SK-N-MC (cell line): ENCODE data around the gene TCF7L2.

Experiments used
- DNase-seq: peaks from one replicate; pipeline ENCODE4 v3.0.0-alpha.2; 2011; ENCODE audit warnings: low read depth, low spot score
- H3K27ac ChIP-seq: fragments of 200-600 bp; sonication (generic); 2 replicates; pipeline ENCODE4 v1.5.1; 2016; ENCODE audit warnings: mixed run types
- H3K36me3 ChIP-seq: fragments of 200-600 bp; sonication (generic); 2 replicates; pipeline ENCODE4 v1.6.1; 2017; ENCODE audit warnings: antibody characterized with exemption, low read length, mixed read lengths; ENCODE audit not compliant: insufficient read depth
- H3K4me3 ChIP-seq: fragments of 200-600 bp; sonication (generic); 2 replicates; pipeline ENCODE4 v1.5.1; 2016
- H3K9ac ChIP-seq: fragments of 200-600 bp; sonication (generic); 2 replicates; pipeline ENCODE4 v1.8.0; 2017; ENCODE audit warnings: mixed run types, mixed read lengths; ENCODE audit not compliant: insufficient read length
- H3K9me3 ChIP-seq: fragments of 200-600 bp; sonication (generic); 2 replicates; pipeline ENCODE4 v1.6.1; 2017; ENCODE audit warnings: low read depth, mild to moderate bottlenecking, antibody characterized with exemption, low read length, moderate library complexity, mixed read lengths
- EZH2 ChIP-seq: fragments of 200-600 bp; sonication (generic); IDR thresholded peaks from one replicate; pipeline ENCODE4 v1.6.1; 2017; ENCODE audit warnings: antibody characterized with exemption
- FOXP2 ChIP-seq: optimal IDR thresholded peaks from 2 replicates; pipeline ENCODE3; 2011; ENCODE audit warnings: mild to moderate bottlenecking, moderate library complexity; ENCODE audit not compliant: insufficient read depth; ENCODE audit errors: extremely low read length, control extremely low read depth
- POLR2AphosphoS5 ChIP-seq: IDR thresholded peaks from 2 replicates; pipeline ENCODE4 v1.6.1; 2012; ENCODE audit warnings: mild to moderate bottlenecking, low read depth, low read length, borderline replicate concordance

TCF7L2 gene

DNA sequence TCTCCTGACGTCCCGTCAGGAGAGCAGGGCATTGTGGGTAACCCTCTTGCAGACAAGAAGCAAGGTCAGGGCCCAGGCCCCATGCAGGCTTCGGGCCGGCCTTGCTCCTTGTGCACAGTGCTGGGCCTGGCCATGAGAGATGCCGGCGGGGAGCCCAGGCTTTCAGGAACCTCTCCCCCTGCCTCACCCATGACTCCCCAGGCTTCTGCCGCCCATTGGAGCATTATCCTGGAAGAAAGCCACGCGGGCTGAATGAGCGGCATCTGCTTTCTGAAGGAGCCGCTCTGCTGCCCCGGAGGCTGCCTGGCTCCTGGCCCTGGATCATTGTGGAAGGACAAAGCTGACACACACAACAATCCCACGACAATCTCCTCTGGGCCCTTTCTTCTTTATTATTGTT is 233.5 kb downstream of the TCF7L2 start:
- no peak overlapping the region for H3K4me3 ChIP-seq
- H3K27ac ChIP-seq, result no peak overlapping the region
- H3K36me3 ChIP-seq, result no peaks in the 10 kb centered on the region
- TF ChIP-seq FOXP2, result no peak
- TF ChIP-seq POLR2AphosphoS5, result no peak
- no peak for TF ChIP-seq EZH2
- H3K9me3 ChIP-seq, result no peaks in the 10 kb centered on the region
- DNase-seq, result no peak
- no peak overlapping the region for H3K9ac ChIP-seq

GRCh38 chr10:113187063-113187777 is 237.2 kb downstream of the TCF7L2 start:
- H3K27ac ChIP-seq, result no peak overlapping the region
- H3K9me3 ChIP-seq, result no peaks in the 10 kb centered on the region
- no peak overlapping the region for H3K4me3 ChIP-seq
- no peaks in the 10 kb centered on the region for H3K36me3 ChIP-seq
- TF ChIP-seq POLR2AphosphoS5 (no peak), FOXP2 (no peak), EZH2 (no peak)
- no peak for DNase-seq
- H3K9ac ChIP-seq, result no peak overlapping the region

- H3K9ac ChIP-seq, result no peak overlapping the region
- no peak overlapping the region for H3K4me3 ChIP-seq
- H3K36me3 ChIP-seq, result no peaks in the 10 kb centered on the region
- TF ChIP-seq FOXP2, result no peak
- no peak for TF ChIP-seq EZH2
- TF ChIP-seq POLR2AphosphoS5, result no peak
- no peak for DNase-seq
- H3K27ac ChIP-seq, result no peak overlapping the region
- no peaks in the 10 kb centered on the region for H3K9me3 ChIP-seq
These were observed 249.4 kb downstream of the TCF7L2 start for GRCh38 chr10:113199459-113199858.

- H3K4me3 ChIP-seq, result no peak overlapping the region
- TF ChIP-seq FOXP2 (no peak), POLR2AphosphoS5 (no peak), EZH2 (no peak)
- no peaks in the 10 kb centered on the region for H3K36me3 ChIP-seq
- no peak overlapping the region for H3K9ac ChIP-seq
- no peak overlapping the region for H3K27ac ChIP-seq
- no peaks in the 10 kb centered on the region for H3K9me3 ChIP-seq
- DNase-seq, result no peak
These were observed 252.0 kb downstream of the TCF7L2 start for GRCh38 chr10:113202011-113202410.

- no peak for DNase-seq
- Histone ChIP-seq H3K9ac (no peak overlapping the region), H3K4me3 (no peak overlapping the region), H3K27ac (no peak overlapping the region), H3K9me3 (no peaks in the 10 kb centered on the region), H3K36me3 (no peaks in the 10 kb centered on the region)
- TF ChIP-seq FOXP2, result no peak
- no peak for TF ChIP-seq POLR2AphosphoS5
- no peak for TF ChIP-seq EZH2
These were observed 257.9 kb downstream of the TCF7L2 start for GRCh38 chr10:113207924-113208323.

- Histone ChIP-seq H3K9ac (no peak overlapping the region), H3K27ac (no peak overlapping the region)
- TF ChIP-seq POLR2AphosphoS5 (no peak), FOXP2 (no peak), EZH2 (no peak)
These were observed 263.0 kb downstream of the TCF7L2 start for GRCh38 chr10:113213035-113213434.

GRCh38 chr10:113214331-113214730 is 264.3 kb downstream of the TCF7L2 start:
- H3K36me3 ChIP-seq, result no peaks in the 10 kb centered on the region
- no peak overlapping the region for H3K9ac ChIP-seq
- H3K4me3 ChIP-seq, result no peak overlapping the region
- H3K9me3 ChIP-seq, result no peaks in the 10 kb centered on the region
- H3K27ac ChIP-seq, result no peak overlapping the region
- TF ChIP-seq FOXP2 (no peak), EZH2 (no peak), POLR2AphosphoS5 (no peak)
- no peak for DNase-seq

More at GRCh38 chr10:113213035-113213434, 263.0 kb downstream of the TCF7L2 start:
- no peaks in the 10 kb centered on the region for H3K36me3 ChIP-seq
- DNase-seq, result no peak
- no peak overlapping the region for H3K4me3 ChIP-seq
- no peaks in the 10 kb centered on the region for H3K9me3 ChIP-seq

DNA sequence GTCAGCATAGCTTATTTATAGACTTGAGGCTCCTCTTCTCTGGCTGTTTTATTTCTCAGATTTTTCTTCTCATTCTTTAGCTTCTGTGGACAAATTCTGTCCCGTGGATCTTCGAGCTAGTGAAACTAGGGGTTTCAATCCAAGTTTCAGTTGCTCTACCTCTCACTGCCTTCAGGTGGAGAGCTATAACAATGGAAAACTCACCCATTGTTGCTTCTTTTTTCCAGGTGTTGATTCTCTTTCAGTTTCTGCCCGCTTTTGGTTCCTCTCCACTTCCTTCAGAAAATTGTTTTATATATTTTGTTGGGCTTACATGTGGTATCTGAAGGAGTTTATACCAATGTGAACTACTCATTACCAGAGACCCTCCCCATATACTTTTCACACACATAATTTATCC is 266.1 kb downstream of the TCF7L2 start:
- TF ChIP-seq FOXP2 (no peak), POLR2AphosphoS5 (no peak), EZH2 (no peak)
- Histone ChIP-seq H3K27ac (no peak overlapping the region), H3K9ac (no peak overlapping the region), H3K9me3 (no peaks in the 10 kb centered on the region), H3K4me3 (no peak overlapping the region), H3K36me3 (no peaks in the 10 kb centered on the region)
- no peak for DNase-seq
